Upper lobe of left lung (tissue), 6 donors: ENCODE measurements around the gene LRRFIP1. TPM values are rescaled to one million over a fixed set of nuclear protein-coding genes. Genes with fewer than 3 reads are reported as not detected.

ENCODE experiments used
- ATAC-seq, 2 donors: fragments of 200-7000 bp; cut with Tn5 transposase; one replicate each; pipeline ENCODE4 v1.9.1; 2022; ENCODE audit warnings: mild to moderate bottlenecking in 2 of 2, moderate library complexity in 2 of 2; ENCODE audit not compliant: low FRiP score in 2 of 2
- DNase-seq, 2 donors: peaks; one replicate each; pipeline ENCODE4 v3.0.0-alpha.2; 2019 to 2020
- H3K27ac ChIP-seq, 4 donors: fragments of 200-600 bp; sonication (generic); one replicate each; pipeline ENCODE4 v1.5.1; 2016 to 2019
- H3K27me3 ChIP-seq, 4 donors: fragments of 200-600 bp; sonication (generic); one replicate each; pipeline ENCODE4 v1.5.1; 2017 to 2019
- H3K36me3 ChIP-seq, 4 donors: fragments of 200-600 bp; sonication (generic); one replicate each; pipeline ENCODE4 v1.5.1; 2016 to 2019
- H3K4me1 ChIP-seq, 4 donors: fragments of 200-600 bp; sonication (generic); one replicate each; pipeline ENCODE4 v1.5.1; 2018 to 2019
- H3K4me3 ChIP-seq, 4 donors: fragments of 200-600 bp; sonication (generic); one replicate each; pipeline ENCODE4 v1.5.1; 2017 to 2019; ENCODE audit warnings: mild to moderate bottlenecking in 2 of 4, moderate library complexity in 1 of 4
- H3K9me3 ChIP-seq, 4 donors: fragments of 200-600 bp; sonication (generic); one replicate each; pipeline ENCODE4 v1.5.1; 2018 to 2019
- EP300 ChIP-seq, 4 donors: sonication (generic); formaldehyde crosslinking; IDR thresholded peaks; one replicate each; pipeline ENCODE4 v1.5.1; 2017; ENCODE audit warnings: antibody characterized with exemption in 4 of 4, control low read depth in 2 of 4
- POLR2A ChIP-seq, 4 donors: fragments of 450-650 bp; IDR thresholded peaks; one replicate each; pipeline ENCODE4 v1.5.1; 2016 to 2017; ENCODE audit warnings: antibody characterized with exemption in 4 of 4, mild to moderate bottlenecking in 2 of 4
- POLR2AphosphoS5 ChIP-seq, 2 donors: sonication (generic); formaldehyde crosslinking; IDR thresholded peaks; one replicate each; pipeline ENCODE4 v1.5.1; 2017; ENCODE audit warnings: antibody characterized with exemption in 2 of 2
- WGBS, 2 donors: methylation state at CpG; one replicate each; pipeline ENCODE4 v1.1.5; 2017 to 2018; 5-methylcytosine and 5-hydroxymethylcytosine counted together
- total RNA-seq, 6 donors: library from RNA; depleted of rRNA in 4 of 6; stranded (reverse); fragments of >200 nt in 4 of 6; gene quantifications; one replicate each; pipeline versions ENCODE4 v1.1.0 to v1.2.1, GENCODE V29; 2016 to 2021
- TF ChIP-seq, protein P1 (sequence below), 6 experiments: fragments of 450-650 bp in 4 of 6; fragments of 200-600 bp in 2 of 6; sonication (generic) in 2 of 6; IDR thresholded peaks; one replicate each; pipeline ENCODE4 v1.5.1; 2016 to 2019; ENCODE audit warnings: antibody characterized with exemption in 6 of 6
- donor health status: DM: no; HTN: no; CAD: no; lungs with moderate emphysema.
- donor health status: DM: no; HTN: yes; CAD: no; lungs with severe emphysema.

The LRRFIP1 gene
- total RNA-seq, 6 donors from 2014 or later: 185 to 291 (median 242) TPM

DNA sequence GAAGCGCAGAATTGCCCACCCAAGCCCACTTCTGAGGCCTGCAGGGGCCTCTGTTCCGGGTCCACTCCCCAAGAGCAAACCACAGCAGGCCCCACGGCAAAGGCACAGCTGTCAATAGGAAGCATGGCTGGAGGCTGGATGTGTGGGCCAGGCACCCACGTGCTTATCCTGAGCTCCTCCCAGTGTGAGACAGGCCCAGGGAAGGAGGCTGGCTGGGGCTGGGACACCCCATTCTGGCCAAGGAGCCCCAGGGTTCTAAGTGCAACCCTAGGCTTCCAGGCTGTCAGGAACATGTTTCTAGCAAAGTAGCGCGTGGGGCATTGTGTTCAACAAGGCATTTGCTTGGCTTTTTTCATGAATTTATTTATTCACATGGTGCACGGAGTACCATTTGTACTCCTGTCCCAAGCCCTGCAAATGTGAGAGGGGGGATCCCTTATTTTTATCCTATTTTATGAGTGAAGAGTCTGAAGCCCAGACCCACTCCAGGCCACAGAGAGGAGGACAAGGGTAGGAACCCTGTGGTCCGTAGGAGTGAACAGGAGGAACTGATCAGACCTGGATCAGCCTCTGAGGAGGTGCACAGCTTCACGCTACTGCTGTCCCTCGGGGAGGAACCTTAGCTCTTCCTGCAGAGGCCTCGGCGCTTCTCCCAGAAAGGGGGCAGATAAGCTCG lies 30.7 kb upstream of the LRRFIP1 start:
- no peak for DNase-seq
- ATAC-seq: no peak
- TF ChIP-seq POLR2AphosphoS5 (IDR thresholded peaks at IDR 0.05): no peak
- TF ChIP-seq, protein P1, sequence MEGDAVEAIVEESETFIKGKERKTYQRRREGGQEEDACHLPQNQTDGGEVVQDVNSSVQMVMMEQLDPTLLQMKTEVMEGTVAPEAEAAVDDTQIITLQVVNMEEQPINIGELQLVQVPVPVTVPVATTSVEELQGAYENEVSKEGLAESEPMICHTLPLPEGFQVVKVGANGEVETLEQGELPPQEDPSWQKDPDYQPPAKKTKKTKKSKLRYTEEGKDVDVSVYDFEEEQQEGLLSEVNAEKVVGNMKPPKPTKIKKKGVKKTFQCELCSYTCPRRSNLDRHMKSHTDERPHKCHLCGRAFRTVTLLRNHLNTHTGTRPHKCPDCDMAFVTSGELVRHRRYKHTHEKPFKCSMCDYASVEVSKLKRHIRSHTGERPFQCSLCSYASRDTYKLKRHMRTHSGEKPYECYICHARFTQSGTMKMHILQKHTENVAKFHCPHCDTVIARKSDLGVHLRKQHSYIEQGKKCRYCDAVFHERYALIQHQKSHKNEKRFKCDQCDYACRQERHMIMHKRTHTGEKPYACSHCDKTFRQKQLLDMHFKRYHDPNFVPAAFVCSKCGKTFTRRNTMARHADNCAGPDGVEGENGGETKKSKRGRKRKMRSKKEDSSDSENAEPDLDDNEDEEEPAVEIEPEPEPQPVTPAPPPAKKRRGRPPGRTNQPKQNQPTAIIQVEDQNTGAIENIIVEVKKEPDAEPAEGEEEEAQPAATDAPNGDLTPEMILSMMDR (IDR thresholded peaks at IDR 0.05): no peak
- no peak for TF ChIP-seq EP300 (IDR thresholded peaks at IDR 0.05)
- TF ChIP-seq POLR2A (IDR thresholded peaks at IDR 0.05): no peak
- H3K4me1 ChIP-seq: peaks cover 0 to 37% (median 18%) of the 10 kb centered on the region in 4 donors
- H3K27me3 ChIP-seq: no peaks in the 10 kb centered on the region
- 86 to 98% methylated on average over 8 to 12 of the region's 13 CpGs for WGBS, 2 donors
- no peaks in the 10 kb centered on the region for H3K9me3 ChIP-seq
- H3K4me3 ChIP-seq: no peak overlapping the region
- no peaks in the 10 kb centered on the region for H3K36me3 ChIP-seq
- no peak overlapping the region for H3K27ac ChIP-seq

DNA sequence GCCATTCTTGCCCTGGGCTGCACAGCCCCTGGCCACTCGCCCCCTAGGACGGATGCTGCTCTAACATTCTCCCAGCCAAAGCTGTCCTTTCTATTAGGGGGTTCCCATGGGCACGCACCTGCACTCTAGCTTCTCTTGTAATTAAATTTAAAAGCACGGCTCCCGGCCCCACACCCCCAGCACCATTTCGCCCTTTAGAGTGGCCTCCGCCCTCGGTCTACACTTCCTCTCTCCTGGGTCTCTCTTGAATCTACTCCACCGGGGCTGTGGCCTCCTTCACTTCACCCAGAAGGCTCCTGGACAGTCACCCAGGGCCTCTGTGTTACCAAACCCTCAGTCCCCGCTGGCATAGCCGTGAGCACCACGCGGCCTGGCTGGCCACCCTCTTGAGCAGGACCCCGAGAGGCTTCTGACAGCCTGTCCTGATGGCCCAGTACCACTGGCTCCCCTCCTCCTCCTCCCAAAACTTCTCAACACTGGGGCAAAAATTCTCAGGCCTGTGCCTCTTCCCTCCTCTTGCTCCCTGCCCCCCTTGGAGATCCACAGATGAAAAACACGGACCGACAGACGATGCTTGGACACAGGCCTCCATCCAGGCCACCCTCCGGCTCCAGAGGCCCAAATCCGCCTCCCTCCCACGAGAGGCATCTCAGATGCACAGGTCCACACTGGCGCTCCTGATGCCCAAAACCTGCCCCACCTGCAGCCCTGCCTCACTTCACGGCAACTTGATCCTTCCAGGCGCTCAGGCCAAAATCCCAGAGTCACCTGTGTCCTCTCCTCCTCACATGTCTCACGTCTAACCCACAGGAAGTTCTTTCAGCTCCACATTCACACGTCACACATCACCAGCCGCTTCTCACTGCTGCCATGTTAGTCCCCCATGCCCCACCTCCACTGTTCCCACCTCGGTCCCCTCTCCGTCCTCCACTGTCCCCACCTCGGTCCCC lies 29.9 kb upstream of the LRRFIP1 start:
- no peaks in the 10 kb centered on the region for H3K36me3 ChIP-seq
- H3K27ac ChIP-seq: no peak overlapping the region
- peaks cover 0 to 29% (median 18%) of the 10 kb centered on the region in 4 donors for H3K4me1 ChIP-seq
- DNase-seq (peak in 1 of 2 donors; percentile 60), ATAC-seq (no peak)
- H3K4me3 ChIP-seq: no peak overlapping the region
- 91 to 92% methylated on average over 29 of the region's 29 CpGs for WGBS, 2 donors
- H3K9me3 ChIP-seq: no peaks in the 10 kb centered on the region
- H3K27me3 ChIP-seq: no peaks in the 10 kb centered on the region
- TF ChIP-seq POLR2A (IDR thresholded peaks at IDR 0.05) (no peak), EP300 (IDR thresholded peaks at IDR 0.05) (no peak)
- TF ChIP-seq, protein P1 (IDR thresholded peaks at IDR 0.05): no peak

DNA sequence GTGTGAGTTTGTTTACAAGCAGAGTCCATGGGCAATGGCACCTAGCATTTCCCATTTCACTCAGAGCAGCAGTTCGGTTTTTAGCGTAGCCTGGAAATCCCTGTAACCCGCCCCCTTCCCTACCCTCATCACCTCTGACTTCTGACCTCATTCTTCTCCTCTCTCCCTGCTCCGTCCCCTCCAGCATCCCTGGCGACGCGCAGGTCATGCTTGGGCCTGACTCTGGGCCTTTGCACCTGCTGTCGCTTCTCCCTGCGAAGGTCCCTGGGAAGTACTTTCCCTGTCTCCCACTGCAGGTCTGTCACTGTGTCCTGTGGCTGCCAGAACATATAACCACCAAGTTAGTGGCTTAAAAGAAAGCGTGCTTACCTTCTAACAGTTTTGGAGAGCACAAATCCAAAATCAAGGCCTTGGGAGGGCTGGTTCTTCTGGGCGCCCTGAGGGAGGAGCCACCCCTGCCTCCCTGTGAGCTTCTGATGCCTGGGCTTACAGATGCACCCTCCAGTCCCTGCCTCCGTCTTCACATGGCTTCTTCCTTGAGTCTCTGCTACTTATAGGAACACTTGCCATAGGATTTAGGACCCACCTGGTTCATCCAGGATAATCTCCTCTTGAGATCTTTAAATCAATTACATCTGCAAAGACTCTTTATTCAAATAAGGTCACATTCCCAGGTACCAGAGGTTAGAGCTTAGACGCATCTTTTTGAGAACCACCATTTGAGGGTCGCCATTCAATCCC lies 28.7 kb upstream of the LRRFIP1 start:
- no peak for DNase-seq
- H3K27me3 ChIP-seq: no peaks in the 10 kb centered on the region
- TF ChIP-seq POLR2AphosphoS5 (IDR thresholded peaks at IDR 0.05) (no peak), POLR2A (IDR thresholded peaks at IDR 0.05) (no peak), EP300 (IDR thresholded peaks at IDR 0.05) (no peak)
- TF ChIP-seq, protein P1 (IDR thresholded peaks at IDR 0.05): no peak
- ATAC-seq: no peak
- peaks cover 6 to 35% (median 24%) of the 10 kb centered on the region in 4 donors for H3K4me1 ChIP-seq
- no peak overlapping the region for H3K27ac ChIP-seq
- no peak overlapping the region for H3K4me3 ChIP-seq
- H3K9me3 ChIP-seq: no peaks in the 10 kb centered on the region
- H3K36me3 ChIP-seq: no peaks in the 10 kb centered on the region
- 94 to 96% methylated on average over 14 of the region's 14 CpGs for WGBS, 2 donors

DNA sequence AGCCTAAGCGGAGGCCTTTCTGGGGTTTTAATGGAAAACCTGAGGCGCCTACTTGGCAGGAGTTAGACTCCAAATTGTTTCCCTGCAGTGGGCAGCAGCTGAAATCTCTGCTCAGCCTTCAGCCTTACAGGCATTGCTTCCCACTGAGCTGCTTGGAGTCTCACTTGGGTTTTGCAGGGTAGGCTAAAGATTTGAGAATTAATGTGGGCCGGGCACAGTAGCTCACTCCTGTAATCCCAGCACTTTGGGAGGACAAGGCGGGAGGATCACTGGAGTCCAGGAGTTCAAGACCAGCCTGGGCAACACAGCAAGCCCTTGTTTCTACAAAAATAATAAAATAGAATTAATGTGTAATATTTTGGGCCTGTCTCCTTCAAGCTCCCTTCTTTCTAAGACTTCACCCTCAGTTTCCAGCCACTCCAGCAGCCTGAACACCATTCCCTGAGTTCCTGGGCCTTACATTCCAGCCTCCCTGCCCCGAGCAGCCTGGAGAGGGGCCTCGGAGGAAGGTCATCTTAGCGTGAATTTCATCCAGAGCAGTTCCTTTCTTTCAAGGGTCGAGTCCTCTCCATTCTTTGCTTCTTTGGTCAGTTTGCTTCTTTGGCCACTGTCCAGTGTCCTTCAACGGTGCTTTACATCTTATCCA lies 27.8 kb upstream of the LRRFIP1 start:
- peaks cover 12 to 38% (median 24%) of the 10 kb centered on the region in 4 donors for H3K4me1 ChIP-seq
- TF ChIP-seq EP300 (IDR thresholded peaks at IDR 0.05): no peak
- no peak for TF ChIP-seq POLR2AphosphoS5 (IDR thresholded peaks at IDR 0.05)
- TF ChIP-seq POLR2A (IDR thresholded peaks at IDR 0.05): no peak
- TF ChIP-seq, protein P1 (IDR thresholded peaks at IDR 0.05): no peak
- DNase-seq (no peak), ATAC-seq (no peak)
- no peaks in the 10 kb centered on the region for H3K9me3 ChIP-seq
- peak overlapping the region in 2 of 4 donors; percentile 6 to 32 for H3K4me3 ChIP-seq
- no peaks in the 10 kb centered on the region for H3K27me3 ChIP-seq
- WGBS, 2 donors: 78 to 80% methylated on average over 9 of the region's 9 CpGs
- peak overlapping the region; percentile 59 to 75 (median 67) for H3K27ac ChIP-seq
- no peaks in the 10 kb centered on the region for H3K36me3 ChIP-seq
